CD1c-positive myeloid dendritic cell (primary cell): Measurements from ENCODE around the gene FOXN3.
"Not testable (repeated sequence)": the region's sequence is repeated elsewhere in the genome, so short reads cannot be mapped to it uniquely, and the experiment has no call there.

Experiments used
- DNase-seq: peaks from one replicate; pipeline ENCODE4 v3.0.0-alpha.2; 2016; ENCODE audit errors: extremely low spot score

Gene FOXN3

DNA sequence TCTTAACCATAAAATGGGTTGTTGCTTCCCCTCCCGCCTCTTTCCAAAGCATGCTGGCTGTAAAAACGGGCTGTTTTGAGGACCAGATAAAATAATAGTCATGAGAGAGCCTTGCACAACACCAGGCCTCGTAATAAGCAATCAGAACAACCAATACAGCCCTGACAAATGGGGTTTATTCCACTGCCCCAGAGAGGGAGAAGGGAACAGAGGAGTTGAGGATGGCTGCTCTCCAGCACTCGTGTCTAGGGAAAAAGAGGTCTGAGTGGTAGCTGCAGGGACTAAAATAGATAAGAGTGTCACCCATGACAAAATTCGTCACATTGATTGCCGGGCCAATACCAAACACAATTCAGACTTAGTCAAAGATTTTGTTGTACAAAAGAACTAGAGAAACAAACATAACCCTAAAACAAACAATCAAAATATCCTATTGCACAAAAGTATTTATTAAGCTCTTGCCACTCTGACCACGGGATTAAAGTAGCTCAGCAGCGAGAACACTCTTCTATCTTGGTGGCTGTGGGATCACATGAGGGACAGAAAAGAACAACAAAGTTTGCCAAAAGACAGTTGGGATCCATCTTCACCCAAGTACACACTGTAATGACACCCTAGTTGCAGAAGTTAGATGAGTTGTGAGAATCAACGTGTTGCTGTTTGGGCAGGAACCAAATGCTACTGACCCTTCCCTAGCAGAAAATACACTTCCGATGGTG is 188.0 kb downstream of the FOXN3 start:
- no peak for DNase-seq

DNA sequence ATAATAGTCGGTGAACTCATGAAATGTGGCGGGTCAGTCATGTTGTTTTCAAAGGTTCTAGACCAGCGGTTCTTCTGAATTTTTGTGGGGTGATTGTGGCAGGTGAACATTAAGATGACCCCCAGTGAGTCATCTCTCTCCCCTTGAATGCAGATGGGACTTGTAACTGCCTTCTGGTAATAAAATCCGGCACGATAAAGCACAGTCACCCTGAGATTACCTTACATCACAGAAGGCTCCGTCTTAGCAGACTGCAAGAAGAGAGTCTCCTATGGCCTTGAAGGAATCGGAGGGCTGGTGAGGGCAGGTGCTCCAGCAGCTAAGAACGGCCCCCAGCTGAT is 189.6 kb downstream of the FOXN3 start:
- DNase-seq, result no peak

DNA sequence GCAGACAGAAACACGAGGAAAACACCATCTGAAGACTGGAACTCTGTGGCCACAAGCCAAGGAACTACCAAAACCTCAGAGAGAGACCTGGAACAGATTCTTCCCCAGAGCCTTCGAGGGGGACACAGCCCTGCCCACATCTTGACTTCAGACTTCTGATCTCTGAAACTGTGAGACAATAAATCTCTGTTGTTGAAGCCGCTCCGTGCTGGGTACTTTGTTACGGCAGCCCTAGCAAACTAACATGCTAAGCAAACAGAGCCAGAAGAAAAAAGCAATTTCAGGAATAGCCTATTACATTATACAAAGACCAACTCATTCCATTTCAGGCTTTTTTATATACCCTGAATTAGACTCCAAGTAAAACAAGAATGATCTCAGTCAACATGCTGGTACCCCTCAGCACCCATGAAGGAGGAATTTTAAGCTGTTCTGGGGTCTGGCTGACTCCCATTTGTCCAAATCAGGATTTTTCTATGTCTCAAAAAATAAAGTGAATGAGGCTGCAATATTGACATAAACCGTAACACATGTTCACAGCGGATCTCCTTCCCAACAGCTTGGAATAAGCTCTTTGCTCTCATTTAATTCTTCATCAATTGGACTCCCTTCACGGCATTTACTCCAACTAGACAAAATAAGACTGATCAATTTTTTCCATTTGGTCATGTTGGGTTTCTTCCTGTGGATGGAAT is 190.1 kb downstream of the FOXN3 start:
- no peak for DNase-seq

DNA sequence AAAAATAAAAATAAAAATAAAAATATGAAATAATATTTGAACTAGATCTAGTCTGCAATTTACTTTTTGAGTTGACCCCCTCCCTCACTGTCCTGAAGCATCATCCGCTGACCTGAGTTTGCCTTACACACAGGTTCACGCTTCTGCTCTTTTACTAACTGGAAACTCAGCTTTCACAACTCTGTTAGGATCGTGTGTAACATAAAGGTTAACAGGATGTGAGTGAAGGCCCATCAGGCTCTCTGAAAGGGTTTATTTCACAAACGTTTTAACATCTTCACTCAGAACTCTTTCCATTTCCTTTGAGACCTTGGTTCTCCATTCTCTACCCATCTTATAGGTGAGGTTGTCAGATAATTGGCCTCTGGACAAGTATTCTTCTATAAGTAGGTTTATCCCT is 191.4 kb downstream of the FOXN3 start:
- no peak for DNase-seq

- DNase-seq, result peak; percentile 73
These were observed 195.8 kb downstream of the FOXN3 start for GRCh38 chr14:89221109-89221810.

DNA sequence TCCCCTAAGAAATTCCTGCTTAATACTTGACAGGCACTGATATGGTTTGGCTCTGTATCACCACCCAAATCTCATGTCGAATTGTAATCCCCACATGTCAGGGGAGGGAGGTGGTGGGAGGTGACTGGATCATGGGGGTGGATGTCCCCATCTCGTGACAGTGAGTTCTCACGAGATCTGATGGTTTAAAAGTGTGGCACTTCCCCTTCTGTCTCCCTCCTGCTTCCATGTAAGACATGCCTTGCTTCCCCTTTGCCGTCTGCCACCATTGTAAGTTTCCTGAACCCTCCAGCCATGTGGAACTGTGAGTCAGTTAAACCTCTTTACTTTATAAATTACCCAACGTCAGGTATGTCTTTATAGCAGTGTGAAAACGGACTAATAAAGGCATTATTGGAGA is 198.0 kb downstream of the FOXN3 start:
- DNase-seq, result peak; percentile 86

DNA sequence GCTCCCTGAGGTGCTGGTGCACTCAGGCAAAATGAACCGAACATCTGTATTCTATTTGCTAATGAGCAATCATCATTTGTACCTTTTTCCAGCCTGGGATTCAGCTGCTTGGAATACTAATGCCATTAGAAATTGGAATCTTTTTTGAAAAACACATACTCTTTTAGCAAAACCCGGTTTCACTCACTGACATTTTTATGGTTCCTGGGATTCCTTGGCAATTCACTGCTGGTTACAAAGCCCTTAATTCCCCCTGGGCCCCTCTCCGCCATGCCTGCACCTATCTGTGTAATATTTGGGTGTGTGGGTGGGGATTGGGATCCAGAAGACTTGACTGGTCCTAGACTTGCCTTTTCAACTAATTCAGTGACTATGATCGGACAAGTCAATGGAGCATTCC is 199.1 kb downstream of the FOXN3 start:
- no peak for DNase-seq

GRCh38 chr14:89215531-89215930 is 201.5 kb downstream of the FOXN3 start:
- DNase-seq, result no peak

DNA sequence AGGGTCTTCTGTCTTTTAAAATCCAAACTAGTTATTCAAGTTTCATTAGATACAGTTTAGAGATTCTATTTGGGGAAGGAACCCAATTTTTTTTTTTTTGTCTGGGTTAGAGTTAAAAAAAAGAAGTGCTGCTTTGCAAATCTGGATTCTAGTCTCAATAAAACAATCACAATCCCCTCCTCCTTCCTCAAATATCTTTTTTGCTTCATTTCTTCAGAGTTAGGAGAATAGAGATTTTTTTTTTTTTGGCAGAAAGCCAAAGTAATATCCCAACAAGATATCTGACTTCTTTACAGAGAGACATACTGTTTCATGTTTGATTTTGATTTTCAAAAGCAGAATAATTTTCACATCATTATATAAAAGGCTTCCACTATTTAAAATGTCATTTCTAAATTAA is 201.9 kb downstream of the FOXN3 start:
- DNase-seq, result no peak

- no peak for DNase-seq
These were observed 202.6 kb downstream of the FOXN3 start for GRCh38 chr14:89214221-89214965.

GRCh38 chr14:89212386-89213235 is 204.4 kb downstream of the FOXN3 start:
- DNase-seq, result no peak

DNA sequence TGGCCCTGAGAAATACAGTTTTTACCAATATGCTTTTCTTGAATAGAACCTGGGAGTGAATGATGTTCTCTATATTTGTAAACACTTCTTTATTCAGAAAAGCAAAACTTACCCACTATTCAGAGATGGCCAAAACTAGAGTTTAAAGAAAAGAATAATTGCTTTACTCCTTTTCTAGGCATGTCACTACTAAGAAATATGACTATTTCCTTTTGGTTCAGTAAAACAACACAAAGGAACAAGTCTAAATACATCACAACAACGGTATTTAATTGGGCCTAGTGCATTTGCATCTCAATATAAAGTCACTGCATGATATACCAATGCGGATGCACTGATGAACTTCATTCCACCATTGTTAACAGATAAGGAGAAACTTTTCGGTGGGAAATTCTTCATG is 207.5 kb downstream of the FOXN3 start:
- no peak for DNase-seq

DNA sequence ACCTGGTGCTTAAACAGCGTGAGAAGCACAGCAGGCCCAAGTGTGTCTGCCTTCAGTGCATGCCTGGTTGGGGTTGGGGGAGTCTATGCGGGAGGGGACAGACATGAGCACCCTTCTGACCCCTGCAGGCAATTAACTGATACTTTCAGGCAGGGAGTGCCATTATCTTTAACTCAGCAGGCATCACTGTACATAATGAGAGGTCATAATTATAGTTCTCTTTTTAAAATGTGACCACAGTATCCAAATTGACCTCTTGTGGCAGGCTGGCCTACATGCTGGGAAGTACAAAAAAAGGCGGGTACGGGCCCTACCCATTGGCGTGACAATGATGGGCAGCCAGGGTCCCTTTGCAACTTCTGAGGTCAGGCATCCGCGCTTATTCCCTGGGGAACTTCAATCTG is 209.1 kb downstream of the FOXN3 start:
- no peak for DNase-seq

DNA sequence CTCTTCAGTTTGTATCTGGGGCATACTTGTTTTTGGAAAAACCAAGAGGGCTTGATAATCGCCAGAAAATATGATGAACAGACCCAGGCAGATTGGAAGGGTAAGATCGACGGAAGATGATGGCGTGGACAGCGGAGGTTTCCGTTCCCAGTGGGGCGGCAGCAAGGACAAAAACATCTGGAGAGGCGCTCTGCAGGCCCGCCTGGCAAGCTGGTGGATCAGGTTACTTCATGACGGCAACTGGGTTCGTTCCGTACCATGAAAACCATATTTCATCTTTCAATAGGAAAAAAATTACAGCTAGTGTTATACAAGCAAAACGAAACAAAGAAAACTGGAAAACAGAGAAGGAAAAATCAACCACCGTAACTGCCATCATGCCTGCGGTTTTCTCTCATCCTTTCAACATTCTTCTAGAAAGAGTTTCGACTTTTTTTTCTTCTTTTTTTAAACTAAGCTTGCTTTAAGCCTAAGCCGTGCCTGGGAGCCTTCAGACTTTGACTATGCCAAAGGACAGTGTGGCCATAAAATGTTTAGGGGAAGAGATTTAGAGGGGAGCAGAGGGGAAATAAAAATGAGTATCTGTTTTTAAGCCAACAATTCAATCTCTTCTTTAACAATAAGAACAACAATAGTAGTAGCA is 210.5 kb downstream of the FOXN3 start:
- DNase-seq, result no peak

DNA sequence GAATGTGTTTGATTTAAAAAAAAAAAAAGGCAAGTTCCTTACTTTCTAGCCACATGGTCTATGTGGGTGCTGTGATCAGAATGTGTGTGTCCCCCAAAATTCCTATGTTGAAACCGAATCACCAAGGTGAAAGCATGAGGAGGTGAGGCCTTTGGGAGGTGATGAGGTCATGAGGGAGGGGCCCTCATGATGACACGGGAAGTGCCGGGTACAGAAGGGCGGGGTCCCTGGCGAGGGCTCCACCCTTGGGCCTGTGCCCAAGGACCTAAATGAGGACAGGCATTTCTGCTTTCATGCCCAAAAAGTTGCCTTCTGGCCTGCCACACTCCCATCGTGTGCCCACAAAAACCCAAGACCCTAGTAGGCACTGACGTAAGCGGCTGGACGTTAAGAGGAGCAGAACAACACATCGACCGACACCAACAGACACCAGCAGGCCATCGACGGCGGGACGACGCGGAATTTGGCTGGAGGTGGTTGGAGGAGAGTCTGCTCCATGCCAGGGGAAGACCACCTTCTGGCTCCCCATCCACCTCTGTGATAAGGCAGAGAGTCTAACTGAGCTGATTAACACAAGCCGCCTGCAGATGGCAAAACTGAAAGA is 211.8 kb downstream of the FOXN3 start:
- no peak for DNase-seq

DNA sequence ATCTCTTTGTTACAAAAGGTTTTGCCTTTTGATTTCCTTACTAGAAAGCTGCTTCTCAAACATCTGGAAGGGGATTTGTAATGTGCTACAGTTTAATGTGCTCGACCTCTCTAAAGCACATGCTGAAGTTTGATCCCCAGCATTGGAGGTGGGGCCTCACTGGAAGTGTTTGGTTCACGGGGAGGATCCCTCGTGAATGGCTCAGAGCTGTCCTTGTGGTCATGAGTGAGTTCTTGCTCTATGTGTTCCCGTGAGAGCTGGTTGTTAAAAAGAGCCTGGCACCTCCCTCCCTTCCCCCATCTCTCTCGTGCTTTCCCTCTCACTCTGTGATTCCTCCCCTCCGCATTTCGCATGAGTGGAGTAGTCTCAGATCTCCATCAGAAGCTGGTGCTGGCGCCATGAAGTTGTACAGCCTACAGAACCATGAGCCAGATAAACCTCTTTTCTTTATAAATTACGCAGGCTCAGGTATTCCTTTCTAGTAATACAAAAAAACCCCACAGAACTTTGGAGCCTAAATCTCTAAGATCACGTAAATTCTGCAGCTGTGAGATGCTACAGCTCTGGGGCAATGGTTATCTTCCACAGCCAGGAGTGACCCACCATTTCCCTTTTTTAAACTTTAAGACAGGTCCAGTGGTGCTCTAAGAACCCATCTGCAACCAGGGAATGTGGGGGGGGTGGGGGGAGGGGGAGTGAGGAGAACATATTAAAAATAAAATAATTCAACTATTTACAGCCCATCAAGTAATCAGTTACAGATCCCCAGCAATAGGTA is 214.4 kb downstream of the FOXN3 start:
- no peak for DNase-seq

DNA sequence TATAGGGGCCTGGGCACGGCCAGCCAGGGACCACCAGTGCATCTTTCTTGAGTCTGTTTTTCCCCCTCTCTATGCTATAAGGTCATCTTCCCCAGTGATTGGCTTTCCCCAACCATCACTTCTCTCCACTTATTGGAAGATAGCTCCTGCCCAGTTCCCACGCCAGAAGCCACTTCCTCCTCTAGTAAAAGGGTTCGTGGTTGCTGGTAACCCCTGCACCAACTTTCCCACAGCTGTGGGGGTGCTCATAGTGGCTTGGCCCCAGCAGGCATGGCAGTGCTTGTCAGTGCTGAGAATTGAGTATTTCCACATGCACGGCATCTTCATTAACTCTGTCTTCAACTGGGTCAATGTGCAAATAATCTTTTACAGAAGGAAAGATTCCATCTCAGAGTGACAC is 215.4 kb downstream of the FOXN3 start:
- DNase-seq, result no peak

GRCh38 chr14:89199357-89199756 is 217.7 kb downstream of the FOXN3 start:
- DNase-seq, result not testable (repeated sequence)

- DNase-seq, result peak; percentile 82
These were observed 218.3 kb downstream of the FOXN3 start for GRCh38 chr14:89198544-89199329.
